Medulla oblongata (tissue), 1 donor: ENCODE results near the gene HOXD10.

Experiments
- DNase-seq: peaks from one replicate; pipeline ENCODE4 v3.0.0-alpha.2; 2015; ENCODE audit errors: extremely low spot score

Gene HOXD10

GRCh38 chr2:176096243-176096985 is 20.2 kb upstream of the HOXD10 start:
- DNase-seq, result no peak

- peak; percentile 53 for DNase-seq
These were observed 19.4 kb upstream of the HOXD10 start for GRCh38 chr2:176096986-176097819.

DNA sequence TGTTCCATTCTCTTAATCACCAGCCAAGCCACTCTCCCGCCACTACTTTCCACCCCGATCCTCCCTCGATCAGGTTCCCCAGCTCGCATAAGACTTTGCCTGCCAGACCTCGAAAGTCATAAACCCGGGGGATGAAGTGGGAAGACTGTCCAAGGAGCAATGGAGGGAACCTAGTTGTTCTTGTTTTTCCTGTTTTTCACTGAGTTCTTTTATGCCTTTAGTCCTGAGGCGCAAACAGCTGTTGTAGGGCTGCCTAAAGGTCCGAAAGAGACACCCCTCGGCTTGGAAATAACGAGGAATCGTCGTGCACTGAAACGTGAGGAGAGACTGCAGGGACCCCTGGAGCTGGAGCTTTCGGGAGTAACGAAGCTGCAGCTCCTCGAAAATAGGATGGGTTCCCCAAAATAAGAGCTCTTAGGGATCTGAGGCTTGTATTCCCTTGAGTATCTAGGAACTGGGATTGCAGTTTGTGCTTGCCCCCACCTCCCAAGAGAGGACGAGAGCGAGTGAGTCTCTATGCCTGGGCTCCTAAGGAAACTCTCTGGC is 18.7 kb upstream of the HOXD10 start:
- DNase-seq, result no peak

- no peak for DNase-seq
These were observed 18.0 kb upstream of the HOXD10 start for GRCh38 chr2:176098366-176099158.

GRCh38 chr2:176099159-176099727 is 17.3 kb upstream of the HOXD10 start:
- no peak for DNase-seq

- DNase-seq, result no peak
These were observed 16.6 kb upstream of the HOXD10 start, which contains the start of gene HOXD12 for GRCh38 chr2:176099728-176100546. TSS of gene HOXD12 (plus strand) at chr2:176099795. CDS start at chr2:176099802, 7 bp downstream.

GRCh38 chr2:176100547-176101140 is 15.9 kb upstream of the HOXD10 start:
- DNase-seq, result no peak

- no peak for DNase-seq
These were observed 15.3 kb upstream of the HOXD10 start for GRCh38 chr2:176101216-176101830.

GRCh38 chr2:176101842-176102241 is 14.7 kb upstream of the HOXD10 start:
- no peak for DNase-seq

DNA sequence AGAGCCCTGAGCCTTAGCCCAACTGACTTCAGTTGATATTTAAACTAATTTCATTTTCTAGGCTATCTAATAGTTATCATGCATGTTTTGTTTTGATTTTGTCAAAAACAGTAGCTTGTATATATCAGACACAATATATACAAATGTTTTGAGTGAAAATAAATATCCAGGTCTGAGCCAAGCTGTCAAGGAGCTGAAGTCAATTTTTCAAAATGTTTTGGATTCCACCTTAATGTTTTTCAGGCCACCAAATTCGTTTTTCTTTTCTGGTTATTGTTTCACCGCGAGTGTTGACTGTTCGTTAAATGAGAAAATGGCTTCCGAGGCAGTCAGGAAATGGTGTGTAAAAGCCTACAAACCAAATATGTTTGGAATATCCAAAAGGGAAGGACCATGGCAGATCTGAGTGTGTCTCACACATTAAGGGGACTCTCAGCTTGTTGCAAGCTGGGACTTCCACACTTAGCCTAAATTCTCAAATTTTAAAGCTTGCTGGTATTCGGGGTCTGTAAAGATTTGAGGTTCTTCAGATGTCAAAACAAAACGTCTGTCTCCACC is 14.2 kb upstream of the HOXD10 start:
- DNase-seq, result no peak

DNA sequence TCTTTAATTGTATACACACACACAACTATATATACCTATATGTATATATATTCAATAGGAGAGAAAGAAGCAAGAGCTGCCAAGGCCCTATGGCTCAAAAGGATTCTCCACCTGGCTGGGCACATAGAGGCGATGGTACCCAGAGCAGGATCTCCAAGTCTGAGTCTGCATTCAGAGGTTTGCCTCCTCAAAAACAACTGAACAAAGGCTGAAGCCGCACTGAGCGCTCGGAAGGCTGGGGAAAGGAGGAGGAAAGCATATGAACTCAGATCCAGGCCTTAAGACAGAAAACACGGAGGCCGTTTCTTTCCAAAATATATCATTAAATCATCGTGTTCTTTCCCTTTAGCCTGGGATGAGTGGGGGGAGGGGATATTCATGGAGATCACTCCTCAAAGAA is 13.4 kb upstream of the HOXD10 start:
- DNase-seq, result no peak

GRCh38 chr2:176103742-176104315 is 12.7 kb upstream of the HOXD10 start:
- no peak for DNase-seq

DNA sequence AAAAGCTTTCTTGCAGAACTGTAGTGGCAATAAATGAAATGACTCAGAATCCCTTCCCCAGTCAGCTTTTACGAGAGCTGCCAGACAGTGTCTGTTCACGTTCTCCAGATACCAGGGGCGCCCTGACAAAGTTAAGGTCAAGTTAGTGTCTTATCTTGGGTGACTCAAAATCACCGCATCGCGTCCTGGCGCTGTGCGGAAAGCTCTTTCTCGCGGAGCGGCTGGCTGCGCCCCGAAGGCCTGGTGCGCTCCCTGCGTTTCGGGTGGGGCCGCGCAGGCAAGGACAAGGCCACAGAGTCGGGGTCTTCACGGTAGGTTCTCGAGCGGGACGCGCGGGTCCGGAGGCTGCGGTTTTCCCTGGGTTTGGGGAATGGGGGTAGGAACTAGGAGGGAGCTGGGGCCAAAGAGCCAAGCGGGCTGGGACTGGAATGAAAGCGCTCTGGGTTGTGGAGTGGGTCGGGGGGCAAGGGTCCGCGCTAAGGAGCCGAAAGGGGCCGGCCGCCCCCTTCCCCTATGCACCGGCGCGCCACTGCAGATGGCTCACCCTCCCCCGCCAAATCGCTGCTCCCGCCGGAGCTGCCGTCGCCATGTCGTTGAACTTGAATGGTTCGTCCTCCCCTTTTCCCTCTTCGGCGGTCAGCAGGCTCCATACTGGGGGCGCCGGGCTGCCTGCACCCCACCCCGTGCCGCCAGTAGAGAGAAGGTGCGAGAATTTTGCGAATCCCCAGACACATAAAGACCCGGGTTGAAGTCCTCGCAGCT is 12.1 kb upstream of the HOXD10 start:
- DNase-seq, result no peak

GRCh38 chr2:176105078-176105729 is 11.4 kb upstream of the HOXD10 start:
- DNase-seq, result no peak

- no peak for DNase-seq
These were observed 10.6 kb upstream of the HOXD10 start for GRCh38 chr2:176105730-176106580.

DNA sequence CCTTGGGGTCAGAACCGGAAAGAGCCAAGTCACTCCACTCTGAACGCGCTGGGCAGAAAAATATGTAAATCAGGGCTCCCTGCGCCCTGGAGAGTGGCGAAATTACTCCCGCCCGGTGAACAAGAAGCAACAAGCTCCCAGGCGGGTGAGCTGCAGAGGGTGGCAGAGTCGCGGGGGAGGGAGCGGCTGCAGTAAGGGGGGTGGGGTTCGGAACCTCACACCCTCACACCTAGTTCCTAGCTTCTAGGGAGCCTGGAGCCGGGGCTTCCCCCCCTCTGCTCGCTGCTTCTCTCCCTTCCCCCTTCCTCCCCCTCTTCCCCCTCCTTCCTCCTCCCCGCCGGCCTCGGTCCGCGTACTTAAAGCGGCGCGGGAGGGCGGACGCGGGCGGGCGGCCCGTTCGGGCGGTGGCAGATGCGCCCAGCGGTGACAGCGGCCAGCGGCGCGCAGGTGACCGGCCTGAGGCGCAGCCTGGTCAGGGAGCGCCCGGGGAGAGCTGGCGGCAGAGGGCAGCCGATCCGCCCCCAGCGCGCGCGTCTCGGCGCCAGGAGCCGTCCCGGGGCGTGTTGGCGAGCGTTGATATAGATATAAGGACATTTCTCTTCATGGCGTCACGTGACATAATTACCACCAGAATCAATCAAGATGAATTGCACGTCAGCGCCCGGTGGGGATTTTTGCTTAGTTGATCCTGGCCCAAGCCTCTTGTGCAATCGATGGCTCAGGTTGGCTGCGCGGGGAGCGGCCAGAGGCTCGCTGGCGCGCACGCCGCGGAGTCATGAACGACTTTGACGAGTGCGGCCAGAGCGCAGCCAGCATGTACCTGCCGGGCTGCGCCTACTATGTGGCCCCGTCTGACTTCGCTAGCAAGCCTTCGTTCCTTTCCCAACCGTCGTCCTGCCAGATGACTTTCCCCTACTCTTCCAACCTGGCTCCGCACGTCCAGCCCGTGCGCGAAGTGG is 9.7 kb upstream of the HOXD10 start, which contains the start of gene HOXD11:
TSS of gene HOXD11 (plus strand) at position 700 of the 959 bp plus-strand sequence. CDS start at position 776, 76 bp downstream.
- no peak for DNase-seq
